Epithelial cell of esophagus (primary cell): ENCODE results near the gene CDK7.
A peak's percentile ranks its signal among the peaks of the same experiment; 100 is the strongest.

ENCODE experiments used
- DNase-seq: peaks from one replicate; pipeline ENCODE4 v3.0.0; 2010; ENCODE audit warnings: low read depth
- H3K4me3 ChIP-seq: 2 replicates; pipeline ENCODE4 v1.5.1; 2011; ENCODE audit warnings: mild to moderate bottlenecking, low read length, control low read depth
- TF ChIP-seq, protein P1 (sequence below): IDR thresholded peaks from 2 replicates; pipeline ENCODE4 v1.5.1; 2011; ENCODE audit warnings: low read depth, mild to moderate bottlenecking, low read length, control low read depth, inconsistent platforms; ENCODE audit not compliant: insufficient read depth; ENCODE audit errors: missing control alignments

The CDK7 gene

DNA sequence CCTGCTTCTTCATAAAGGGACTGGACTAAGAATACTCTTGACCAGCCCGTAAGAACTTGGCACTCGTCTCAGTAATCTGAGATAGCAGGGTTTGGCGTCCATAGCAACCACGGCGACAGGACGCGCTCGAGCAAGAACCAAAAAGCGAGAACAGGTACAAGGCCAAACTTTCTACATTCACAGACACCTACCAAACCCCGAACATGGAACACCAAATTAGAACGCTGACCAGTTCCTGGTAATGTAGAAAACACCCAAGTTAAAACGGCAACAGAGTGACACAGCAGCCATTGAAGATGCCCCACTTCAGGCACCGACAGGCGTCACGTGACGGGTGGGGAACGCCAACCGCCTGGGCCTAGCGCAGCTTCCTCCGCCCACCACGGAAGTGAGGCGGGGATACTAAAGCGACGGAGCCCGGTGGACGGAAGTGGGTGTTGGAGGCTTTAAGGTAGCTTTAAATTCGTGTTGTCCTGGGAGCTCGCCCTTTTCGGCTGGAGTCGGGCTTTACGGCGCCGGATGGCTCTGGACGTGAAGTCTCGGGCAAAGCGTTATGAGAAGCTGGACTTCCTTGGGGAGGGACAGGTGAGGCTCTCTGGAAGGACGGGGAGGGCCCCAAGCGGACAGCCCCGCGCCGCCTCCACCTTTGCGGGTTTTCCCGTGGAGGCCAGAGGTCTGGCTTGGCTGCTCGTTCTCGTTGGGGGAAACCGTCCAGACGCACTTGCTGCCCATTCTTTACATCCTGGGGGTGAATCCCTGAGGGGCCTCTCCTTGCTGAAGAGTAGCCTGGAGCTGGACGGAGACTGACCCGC, at the start of gene CDK7:
CDK7 (plus strand) TSS at position 430 of the 812 bp plus-strand sequence; CDS start at position 520, 90 bp downstream.
- H3K4me3 ChIP-seq = peak within 1 kb of the TSS; percentile 94
- DNase-seq = peak; percentile 93
- TF ChIP-seq, protein P1, sequence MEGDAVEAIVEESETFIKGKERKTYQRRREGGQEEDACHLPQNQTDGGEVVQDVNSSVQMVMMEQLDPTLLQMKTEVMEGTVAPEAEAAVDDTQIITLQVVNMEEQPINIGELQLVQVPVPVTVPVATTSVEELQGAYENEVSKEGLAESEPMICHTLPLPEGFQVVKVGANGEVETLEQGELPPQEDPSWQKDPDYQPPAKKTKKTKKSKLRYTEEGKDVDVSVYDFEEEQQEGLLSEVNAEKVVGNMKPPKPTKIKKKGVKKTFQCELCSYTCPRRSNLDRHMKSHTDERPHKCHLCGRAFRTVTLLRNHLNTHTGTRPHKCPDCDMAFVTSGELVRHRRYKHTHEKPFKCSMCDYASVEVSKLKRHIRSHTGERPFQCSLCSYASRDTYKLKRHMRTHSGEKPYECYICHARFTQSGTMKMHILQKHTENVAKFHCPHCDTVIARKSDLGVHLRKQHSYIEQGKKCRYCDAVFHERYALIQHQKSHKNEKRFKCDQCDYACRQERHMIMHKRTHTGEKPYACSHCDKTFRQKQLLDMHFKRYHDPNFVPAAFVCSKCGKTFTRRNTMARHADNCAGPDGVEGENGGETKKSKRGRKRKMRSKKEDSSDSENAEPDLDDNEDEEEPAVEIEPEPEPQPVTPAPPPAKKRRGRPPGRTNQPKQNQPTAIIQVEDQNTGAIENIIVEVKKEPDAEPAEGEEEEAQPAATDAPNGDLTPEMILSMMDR = no peak

DNA sequence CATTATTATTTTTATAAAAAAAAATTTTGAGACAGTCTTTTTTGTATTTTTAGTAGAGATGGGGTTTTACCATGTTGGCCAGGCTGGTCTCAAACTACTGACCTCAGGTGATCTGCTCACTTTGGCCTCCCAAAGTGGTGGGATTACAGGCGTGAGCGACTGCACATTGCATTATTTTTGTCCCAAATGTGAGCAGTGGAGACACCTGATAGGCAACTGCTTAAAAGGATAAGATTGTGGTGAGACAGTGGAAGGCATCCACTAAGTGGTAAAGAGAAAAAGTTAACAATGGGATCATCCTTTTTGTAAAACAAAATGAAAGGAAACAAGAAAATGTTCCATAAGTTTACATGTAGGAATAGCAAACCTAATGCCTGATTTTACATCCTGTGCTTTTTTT, 47.3 kb upstream of the CDK7 start:
- DNase-seq = no peak
- no peak overlapping the region for H3K4me3 ChIP-seq
- TF ChIP-seq, protein P1 = no peak

DNA sequence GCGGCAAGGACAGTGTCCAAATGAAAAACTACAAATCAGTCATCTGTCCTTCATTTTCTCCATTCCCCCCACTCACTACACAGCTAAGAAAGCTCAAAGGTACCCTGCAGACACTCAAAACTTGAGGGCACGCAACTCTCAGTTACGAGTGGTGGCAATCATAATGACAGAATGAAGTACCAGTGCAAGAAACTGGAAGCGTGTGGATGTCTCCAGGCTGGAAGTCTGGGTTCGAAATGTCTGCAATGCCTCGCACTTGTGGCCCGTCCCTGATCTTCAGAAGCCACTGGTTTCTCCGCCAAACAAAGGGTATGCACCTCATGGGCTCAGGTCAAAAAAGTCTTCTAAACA, 45.9 kb upstream of the CDK7 start:
- peak overlapping the region; percentile 98 for H3K4me3 ChIP-seq
- no peak for DNase-seq
- TF ChIP-seq, protein P1 = no peak

DNA sequence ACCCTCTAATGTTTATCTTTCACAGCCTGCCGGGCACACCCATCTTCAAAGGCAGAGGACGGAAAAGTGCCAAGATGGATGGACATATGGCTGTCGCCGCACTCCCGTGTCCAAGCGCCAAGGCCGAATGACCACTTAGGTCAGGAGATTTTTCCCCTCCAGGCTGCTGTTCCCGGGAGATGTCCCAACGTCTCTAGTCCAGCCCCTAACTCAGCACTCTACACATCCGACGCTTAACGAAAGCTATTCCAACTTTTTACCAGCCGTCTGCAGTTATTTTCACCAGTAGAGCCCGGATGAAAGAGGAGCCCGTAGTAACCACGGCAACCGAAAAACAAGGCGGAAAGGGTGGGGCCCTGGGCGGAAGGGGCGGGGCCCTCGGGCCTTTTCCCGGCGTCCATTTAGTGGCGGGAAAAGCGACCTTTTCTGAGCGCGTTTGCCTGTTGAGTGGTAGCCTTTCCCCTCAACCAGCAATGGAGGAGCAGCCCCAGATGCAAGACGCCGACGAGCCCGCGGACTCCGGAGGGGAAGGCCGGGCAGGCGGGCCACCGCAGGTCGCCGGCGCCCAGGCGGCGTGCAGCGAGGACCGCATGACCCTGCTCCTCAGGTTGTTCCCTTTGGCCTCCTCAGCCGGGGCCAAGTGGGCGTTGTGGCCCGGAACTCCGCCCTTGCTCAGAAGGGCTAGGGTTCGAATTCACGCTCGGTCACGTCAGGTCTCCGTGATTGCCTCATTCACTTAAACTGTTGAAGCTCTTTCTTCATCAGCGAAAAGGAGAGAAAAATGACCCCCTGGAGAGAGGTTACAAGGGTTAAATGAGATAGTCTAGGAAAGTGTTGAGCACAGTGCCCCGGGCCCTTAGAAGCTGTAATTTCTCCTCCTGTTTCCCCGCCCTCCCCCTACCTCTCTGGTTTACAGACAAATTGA, 45.3 kb upstream of the CDK7 start, which contains the start of gene CENPH:
CENPH (plus strand) TSS at position 422 of the 925 bp plus-strand sequence; CDS start at position 474, 52 bp downstream.
- peak within 1 kb of the TSS; percentile 98 for H3K4me3 ChIP-seq
- TF ChIP-seq, protein P1 = no peak
- DNase-seq = peak; percentile 85

DNA sequence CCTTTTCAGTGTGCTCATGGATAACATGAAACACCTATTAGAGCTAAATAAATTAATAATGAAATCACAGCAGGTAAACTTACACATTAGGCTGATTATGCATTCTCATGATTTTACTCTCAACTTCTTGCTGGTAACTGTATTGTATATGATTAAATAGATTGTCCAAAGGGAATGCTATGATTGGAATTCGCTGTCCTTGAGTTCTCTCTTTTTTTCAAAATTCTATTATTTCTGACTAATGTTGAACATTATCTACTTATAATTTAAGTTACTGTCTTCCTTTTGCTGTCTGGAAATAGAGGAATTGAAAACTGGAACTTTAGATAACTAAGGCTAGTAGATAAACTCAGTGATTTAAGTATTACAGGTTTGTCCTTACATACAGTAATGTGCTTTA, 32.2 kb upstream of the CDK7 start:
- DNase-seq = no peak
- TF ChIP-seq, protein P1 = no peak

DNA sequence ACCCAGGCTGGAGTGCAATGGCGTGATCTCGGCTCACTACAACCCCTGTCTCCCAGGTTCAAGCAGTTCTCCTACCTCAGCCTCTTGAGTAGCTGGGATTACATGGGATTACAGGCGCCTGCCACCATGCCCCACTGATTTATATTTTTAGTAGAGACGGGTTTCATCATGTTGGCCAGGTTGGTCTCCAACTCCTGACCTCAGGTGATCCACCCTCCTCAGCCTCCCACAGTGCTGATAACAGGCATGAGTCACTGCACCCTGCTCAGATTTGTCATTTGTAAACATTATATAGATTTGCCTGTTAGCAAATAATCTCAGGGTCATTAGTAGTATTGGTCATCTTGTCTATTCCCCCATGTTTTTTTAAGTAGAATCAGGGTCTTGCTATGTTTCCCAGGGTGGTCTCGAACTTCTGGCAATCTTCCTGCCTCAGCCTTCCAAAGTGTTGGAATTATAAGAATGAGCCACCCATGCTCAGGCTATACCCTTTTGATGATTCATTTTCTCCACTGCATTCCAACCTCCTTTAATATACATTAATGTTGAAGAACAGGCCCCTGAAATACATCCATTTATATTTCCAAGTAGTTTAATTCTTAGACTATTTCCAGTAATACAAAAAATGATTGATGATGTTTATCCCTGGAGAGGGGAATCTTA, 28.0 kb upstream of the CDK7 start:
- H3K4me3 ChIP-seq = no peak overlapping the region
- DNase-seq = peak; percentile 55
- TF ChIP-seq, protein P1 = no peak

More for the DNA sequence above, 32.2 kb upstream of the CDK7 start:
- no peak overlapping the region for H3K4me3 ChIP-seq
